ENCODE data around the gene IFITM1. TPM values are rescaled to one million over a fixed set of nuclear protein-coding genes. Genes with fewer than 3 reads are reported as not detected.
"Not testable (repeated sequence)": the region's sequence is repeated elsewhere in the genome, so short reads cannot be mapped to it uniquely, and the experiment has no call there.

The IFITM1 gene
- total RNA-seq, 1 donor from 2014 or later: 53.5 TPM

GRCh38 chr11:308740-309665 lies 4.8 kb upstream of the IFITM1 start:
- not testable (repeated sequence) for DNase-seq (ENCODE audit: low read depth)

- DNase-seq (ENCODE audit: low read depth): not testable (repeated sequence)
Observed at GRCh38 chr11:309979-310572, 3.8 kb upstream of the IFITM1 start.

- DNase-seq (ENCODE audit: low read depth): not testable (repeated sequence)
Observed at GRCh38 chr11:311013-311748, 2.7 kb upstream of the IFITM1 start.

- DNase-seq (ENCODE audit: low read depth): no peak
Observed at GRCh38 chr11:312092-312816, 1.6 kb upstream of the IFITM1 start.

- DNase-seq (ENCODE audit: low read depth): no peak
Observed at GRCh38 chr11:313304-313786, 495 bp upstream of the IFITM1 start.

- not testable (repeated sequence) for DNase-seq (ENCODE audit: low read depth)
Observed at GRCh38 chr11:314554-314875, 675 bp downstream of the IFITM1 start.

GRCh38 chr11:315051-315481 lies 1.2 kb downstream of the IFITM1 start:
- DNase-seq (ENCODE audit: low read depth): no peak

- no peak for DNase-seq (ENCODE audit: low read depth)
Observed at GRCh38 chr11:315516-315994, 1.7 kb downstream of the IFITM1 start.

- no peak for DNase-seq (ENCODE audit: low read depth)
Observed at GRCh38 chr11:316031-316701, 2.3 kb downstream of the IFITM1 start.

GRCh38 chr11:316891-317301 lies 3.1 kb downstream of the IFITM1 start:
- DNase-seq (ENCODE audit: low read depth): no peak

GRCh38 chr11:317668-318404 lies 4.0 kb downstream of the IFITM1 start:
- not testable (repeated sequence) for DNase-seq (ENCODE audit: low read depth)

GRCh38 chr11:318405-319120 lies 4.7 kb downstream of the IFITM1 start:
- not testable (repeated sequence) for DNase-seq (ENCODE audit: low read depth)

GRCh38 chr11:319121-319887 lies 5.5 kb downstream of the IFITM1 start:
- DNase-seq (ENCODE audit: low read depth): not testable (repeated sequence)

- not testable (repeated sequence) for DNase-seq (ENCODE audit: low read depth)
Observed at GRCh38 chr11:319888-320273, 6.0 kb downstream of the IFITM1 start.

- no peak for DNase-seq (ENCODE audit: low read depth)
Observed at GRCh38 chr11:324156-324555, 10.3 kb downstream of the IFITM1 start.

GRCh38 chr11:324593-325517 lies 11.0 kb downstream of the IFITM1 start:
- peak; percentile 31 for DNase-seq (ENCODE audit: low read depth)

- no peak for DNase-seq (ENCODE audit: low read depth)
Observed at GRCh38 chr11:325796-326591, 12.2 kb downstream of the IFITM1 start.
